ENCODE data around the gene TBC1D24. TPM values are rescaled to one million over a fixed set of nuclear protein-coding genes. Genes with fewer than 3 reads are reported as not detected.

Gene TBC1D24
- total and polyA plus RNA-seq, 2 experiments from 2014 or later = 5.4 to 21.0 TPM

GRCh38 chr16:2429771-2430663 lies 44.9 kb upstream of the TBC1D24 start (continued):
- TF ChIP-seq ZNF462 (CRISPR knock-in tag; IDR thresholded peaks at IDR 0.05) = no peak
- TF ChIP-seq REST (IDR thresholded peaks at IDR 0.05; ENCODE audit: unreplicated experiment) = no peak

- Mint-ChIP-seq H3K9me3 (no peaks in the 10 kb centered on the region; the same call in 2 of the 3 replicates), H3K36me3 (ENCODE audit: low read depth) (peaks cover 66% of the 10 kb centered on the region), H3K27me3 (ENCODE audit: insufficient read depth, low read depth, poor library complexity) (peaks cover 19% of the 10 kb centered on the region), H3K4me3 (no peak overlapping the region), H3K27ac (no peak overlapping the region), H3K4me1 (peaks cover 21% of the 10 kb centered on the region)
- DNase-seq (ENCODE audit: low spot score) (no peak), ATAC-seq (no peak)
- Histone ChIP-seq H3K4me2 (no peak overlapping the region), H3F3A (replicated peaks; ENCODE audit: low read depth) (0 out of 2 replicates have a peak, but pooled peaks cover 17% of the 10 kb centered on the region), H3K27me3 (ENCODE audit: insufficient read depth) (no peaks in the 10 kb centered on the region), H3K27ac (ENCODE audit: low read depth) (no peak overlapping the region), H3K4me3 (no peak overlapping the region), H3K9me2 (ENCODE audit: insufficient read depth) (no peaks in the 10 kb centered on the region), H2AFZ (no peak overlapping the region), H4K20me1 (replicated peaks; ENCODE audit: insufficient read depth) (peaks cover 26% of the 10 kb centered on the region), H3K79me2 (replicated peaks; ENCODE audit: insufficient read depth) (peaks cover 27% of the 10 kb centered on the region), H3K4me1 (ENCODE audit: insufficient read depth) (peaks cover 11% of the 10 kb centered on the region; the same call in 1 of the 2 replicates), H3K36me3 (ENCODE audit: insufficient read depth) (peaks cover 29% of the 10 kb centered on the region)
- TF ChIP-seq ZNF462 (CRISPR knock-in tag; IDR thresholded peaks at IDR 0.05) (no peak), JUNB (IDR thresholded peaks at IDR 0.05; ENCODE audit: unreplicated experiment) (no peak)
Measured at GRCh38 chr16:2432286-2432685, 42.6 kb upstream of the TBC1D24 start.
